Right hindlimb (tissue), 1 donor: Measurements from ENCODE around the gene RNPEP.

Source experiments
- DNase-seq: peaks from one replicate; pipeline ENCODE4 v3.0.0-alpha.2; 2018

The RNPEP gene

DNA sequence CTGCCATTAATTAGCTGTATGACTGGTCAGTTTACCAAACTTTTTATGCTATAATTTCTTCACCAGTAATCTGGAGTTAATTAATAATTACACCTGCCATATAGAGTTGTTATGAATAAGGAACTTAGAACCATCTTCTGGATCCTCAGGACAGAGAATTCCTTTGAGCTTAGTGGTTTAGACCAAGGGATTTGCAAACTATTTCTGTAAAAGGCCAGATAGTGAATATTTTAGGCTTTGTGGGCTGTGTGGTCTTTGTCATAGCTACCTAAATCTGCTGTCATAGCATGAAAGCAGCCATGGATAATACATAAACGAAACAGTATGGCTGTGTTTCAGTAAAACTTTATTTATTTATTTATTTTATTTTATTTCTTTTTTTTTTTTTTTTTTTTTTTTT, 18.2 kb upstream of the RNPEP start:
- DNase-seq: no peak

GRCh38 chr1:201966171-201966570, 16.3 kb upstream of the RNPEP start:
- DNase-seq: no peak

DNA sequence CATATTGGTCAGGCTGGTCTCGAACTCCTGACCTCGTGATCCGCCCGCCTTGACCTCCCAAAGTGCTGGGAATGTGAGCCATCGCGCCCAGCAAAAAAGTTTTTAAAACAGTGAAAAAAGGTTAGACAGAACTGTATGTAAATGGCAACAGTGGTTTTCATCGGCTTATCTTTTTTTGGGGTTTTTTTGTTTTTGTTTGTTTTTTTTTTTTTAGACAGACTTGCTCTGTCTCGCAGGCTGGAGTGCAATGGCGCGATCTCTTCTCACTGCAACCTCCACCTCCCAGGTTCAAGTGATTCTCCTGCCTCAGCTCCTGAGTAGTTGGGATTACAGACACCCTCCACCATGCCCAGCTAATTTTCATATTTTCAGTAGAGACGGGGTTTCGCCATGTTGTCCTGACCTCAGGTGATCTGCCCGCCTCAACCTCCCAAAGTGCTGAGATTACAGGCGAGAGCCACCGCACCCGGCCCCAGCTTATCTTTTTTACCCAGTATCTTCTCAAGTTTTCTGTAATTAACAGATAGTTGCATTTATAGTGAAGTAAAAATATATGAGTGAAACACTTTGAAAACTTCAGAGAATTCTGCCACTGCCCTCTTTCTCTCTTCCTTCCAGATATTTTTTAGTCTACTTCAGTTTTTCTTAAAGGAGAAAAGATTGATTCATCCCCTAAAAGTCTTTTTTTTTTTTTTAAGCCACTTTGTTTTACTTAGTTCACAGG, 14.1 kb upstream of the RNPEP start:
- DNase-seq: no peak

DNA sequence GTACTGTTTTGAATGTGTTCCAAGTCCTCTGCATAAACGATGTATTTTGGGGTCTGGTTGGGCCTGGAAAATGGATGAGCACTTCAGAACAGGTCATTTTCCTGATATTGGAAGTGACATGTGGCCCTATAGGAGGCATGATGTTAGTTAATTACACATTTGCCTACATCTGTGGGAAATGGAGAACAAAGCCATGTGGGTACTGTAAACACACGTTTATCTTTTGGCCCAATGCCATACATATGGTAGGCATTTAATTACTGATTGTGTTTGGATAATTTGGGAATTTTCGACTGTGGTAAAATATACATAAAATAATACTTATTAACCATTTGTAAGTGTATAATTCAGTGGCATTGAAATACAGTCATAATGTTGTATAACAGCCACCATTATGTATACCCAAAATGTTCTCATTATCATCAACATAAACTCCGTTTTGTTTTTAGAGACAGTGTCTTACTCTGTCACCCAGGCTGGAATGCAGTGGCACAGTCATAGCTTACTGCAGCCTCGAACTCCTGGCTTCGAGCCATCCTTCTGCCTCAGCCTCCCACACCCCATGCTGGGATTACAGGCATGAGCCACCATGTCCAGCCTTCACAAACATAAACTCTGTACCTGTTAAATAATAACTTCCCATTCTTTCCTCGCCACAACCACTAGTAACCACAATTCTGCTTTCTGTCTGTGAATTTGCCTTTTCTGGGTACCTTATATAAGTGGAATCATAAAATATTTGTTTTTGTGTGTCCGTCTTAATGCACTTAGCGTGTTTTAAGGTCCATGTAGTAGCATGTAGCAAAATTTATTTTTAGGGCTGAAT, 11.9 kb upstream of the RNPEP start:
- no peak for DNase-seq

- DNase-seq: peak; percentile 87
Measured at GRCh38 chr1:201982082-201982622, 296 bp upstream of the RNPEP start.

GRCh38 chr1:201983380-201983805, 945 bp downstream of the RNPEP start:
- no peak for DNase-seq

DNA sequence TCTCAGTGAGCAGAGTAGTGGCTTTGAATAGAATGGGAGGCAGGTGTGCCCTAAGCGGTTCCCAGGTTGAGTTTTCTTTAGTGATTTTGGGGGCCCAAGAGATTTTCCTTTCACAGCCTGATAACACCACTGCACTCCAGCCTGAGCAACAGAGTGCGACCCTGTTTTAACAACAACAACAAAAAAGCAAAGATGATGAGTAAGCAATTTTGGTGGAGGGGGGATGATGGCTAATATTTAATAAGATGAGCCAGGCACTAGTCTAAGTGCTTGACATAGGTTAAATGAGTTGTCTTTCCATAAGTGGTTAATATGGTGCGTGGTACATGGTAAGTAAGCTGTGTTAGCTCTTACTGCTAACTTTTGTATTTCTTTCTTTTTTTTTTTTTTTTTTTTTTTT, 2.0 kb downstream of the RNPEP start:
- no peak for DNase-seq

DNA sequence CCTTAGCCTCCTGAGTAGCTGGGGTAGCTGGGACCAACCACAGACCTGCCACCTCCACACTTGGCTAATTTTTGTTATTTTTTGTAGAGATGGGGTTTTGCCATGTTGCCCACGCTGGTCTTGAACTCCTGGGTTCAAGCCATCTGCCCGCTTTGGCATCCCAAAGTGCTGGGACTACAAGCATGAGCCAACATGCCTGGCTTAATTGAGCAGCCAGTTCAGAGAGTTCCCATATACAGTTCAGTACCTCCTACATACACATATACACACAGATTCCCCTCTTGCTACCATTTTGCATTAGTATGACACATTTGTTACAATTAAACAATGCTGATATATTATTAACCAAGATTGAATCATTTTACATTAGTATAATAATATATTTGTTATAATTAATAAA, 2.9 kb downstream of the RNPEP start:
- DNase-seq: no peak

- no peak for DNase-seq
Measured at GRCh38 chr1:201988601-201989000, 6.2 kb downstream of the RNPEP start.

- DNase-seq: no peak
Measured at GRCh38 chr1:201989354-201990128, 7.1 kb downstream of the RNPEP start.

DNA sequence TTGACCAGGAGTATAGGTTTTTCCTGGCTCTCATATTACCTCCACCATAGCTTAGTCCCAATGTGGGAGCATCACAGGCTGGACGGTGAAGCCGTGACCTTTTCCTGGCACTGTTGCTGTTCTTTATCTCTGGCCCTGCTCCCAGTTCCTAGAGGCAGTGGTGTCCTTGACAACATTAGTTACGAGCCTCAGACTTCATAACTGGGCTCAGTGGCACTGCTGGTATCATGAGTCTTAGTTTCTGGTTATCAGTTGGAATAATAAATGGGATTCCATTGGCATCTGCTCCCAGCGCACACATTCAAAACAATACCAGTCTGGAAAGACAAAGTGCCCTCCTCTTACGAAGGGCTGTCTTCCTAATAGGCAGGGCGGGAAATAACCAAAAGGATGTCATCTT, 8.0 kb downstream of the RNPEP start:
- no peak for DNase-seq

DNA sequence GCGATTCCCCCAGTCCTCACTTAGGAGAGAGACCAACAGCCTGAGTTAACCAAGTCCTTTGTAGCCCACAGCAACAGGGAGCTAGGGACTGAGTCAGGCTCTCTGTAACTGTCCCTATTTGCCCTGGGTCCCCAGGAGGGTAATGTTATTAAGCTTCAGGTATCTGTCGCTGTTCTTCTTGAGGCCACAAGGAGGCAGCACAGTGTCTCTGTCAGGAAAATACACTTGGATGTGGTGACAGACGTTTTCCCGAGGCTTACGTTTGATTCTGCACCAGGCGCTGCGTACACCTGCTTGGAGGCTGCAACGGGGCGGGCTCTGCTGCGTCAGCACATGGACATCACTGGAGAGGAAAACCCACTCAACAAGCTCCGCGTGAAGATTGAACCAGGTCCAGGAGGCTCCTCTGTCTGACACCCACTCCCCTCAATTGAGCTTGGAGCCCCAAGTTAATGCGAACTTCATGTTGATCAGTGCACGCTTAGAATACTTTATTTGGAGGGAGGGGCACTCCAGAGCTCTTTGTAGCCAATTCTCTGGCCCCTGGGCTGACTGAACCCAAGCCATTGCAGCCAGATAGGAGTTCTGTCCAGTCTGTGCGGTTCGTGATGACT, 17.3 kb downstream of the RNPEP start:
- DNase-seq: no peak

- DNase-seq: no peak
Measured at GRCh38 chr1:202002507-202002906, 20.1 kb downstream of the RNPEP start.

- no peak for DNase-seq
Measured at GRCh38 chr1:202004711-202005110, 22.3 kb downstream of the RNPEP start.

DNA sequence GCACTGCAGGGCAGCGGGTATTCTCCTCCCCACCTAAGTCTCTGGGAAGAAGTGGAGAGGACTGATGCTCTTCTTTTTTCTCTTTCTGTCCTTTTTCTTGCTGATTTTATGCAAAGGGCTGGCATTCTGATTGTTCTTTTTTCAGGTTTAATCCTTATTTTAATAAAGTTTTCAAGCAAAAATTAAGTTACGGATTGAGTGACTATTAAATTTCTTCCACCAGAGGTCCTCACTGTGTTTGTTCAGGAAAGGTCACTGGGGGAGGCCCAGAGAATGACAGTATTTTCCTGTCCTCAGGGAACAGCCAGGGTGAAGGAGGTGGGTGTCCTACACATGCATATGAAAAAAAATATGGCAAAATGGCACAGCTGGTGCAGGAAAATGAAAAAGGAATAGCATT, 23.5 kb downstream of the RNPEP start:
- DNase-seq: no peak

GRCh38 chr1:202007304-202007703, 24.9 kb downstream of the RNPEP start:
- no peak for DNase-seq

GRCh38 chr1:202007805-202008489, 25.5 kb downstream of the RNPEP start:
- DNase-seq: no peak

- peak; percentile 84 for DNase-seq
Measured at GRCh38 chr1:202009326-202010179, 27.1 kb downstream of the RNPEP start.

DNA sequence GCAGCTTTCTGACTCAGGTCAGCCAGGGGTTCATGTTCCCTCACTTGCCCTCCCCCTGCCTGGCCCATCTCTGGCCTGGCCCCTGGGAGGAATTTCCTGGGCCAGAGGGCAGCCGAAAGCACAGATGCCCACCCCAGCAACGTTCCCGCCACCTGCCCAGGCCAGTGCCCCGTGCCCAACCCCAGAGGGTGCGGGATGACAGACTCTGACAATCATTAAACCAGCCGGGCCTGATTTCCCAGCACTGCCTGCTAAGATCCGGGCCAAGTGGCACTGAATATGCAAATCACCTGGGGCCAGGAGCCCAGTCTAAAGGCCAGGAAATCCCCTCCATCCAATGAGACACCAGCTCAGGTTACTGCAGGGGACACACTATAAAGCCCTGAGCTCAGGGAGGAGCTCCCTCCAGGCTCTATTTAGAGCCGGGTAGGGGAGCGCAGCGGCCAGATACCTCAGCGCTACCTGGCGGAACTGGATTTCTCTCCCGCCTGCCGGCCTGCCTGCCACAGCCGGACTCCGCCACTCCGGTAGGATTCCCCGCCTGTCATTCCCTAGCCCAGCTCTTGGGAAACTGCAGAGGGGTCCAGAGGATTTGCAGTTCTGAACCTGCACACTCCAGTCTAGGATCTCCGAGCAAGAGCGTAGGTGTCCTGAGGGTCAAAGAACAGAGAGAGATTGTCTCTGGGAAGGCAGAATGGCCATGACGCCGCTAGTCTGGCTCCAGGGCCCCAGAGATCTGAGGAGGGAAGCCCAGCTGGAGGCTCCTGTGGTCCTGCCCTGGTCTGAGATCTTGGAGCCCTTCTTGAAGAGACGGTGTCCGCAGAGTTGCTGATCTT, 27.9 kb downstream of the RNPEP start, which contains the start of gene ELF3:
ELF3 (plus strand) TSS at position 408 of the 836 bp plus-strand sequence. CDS start 550 bp downstream, outside the sequence.
- no peak for DNase-seq

- no peak for DNase-seq
Measured at GRCh38 chr1:202011994-202012393, 29.5 kb downstream of the RNPEP start.
